IMR-90 (cell line): ENCODE results near the gene TTC1. TPM values are rescaled to one million over a fixed set of nuclear protein-coding genes. Genes with fewer than 3 reads are reported as not detected.
A peak's percentile ranks its signal among the peaks of the same experiment; 100 is the strongest.

Experiments
- ATAC-seq: fragments of 200-7000 bp; cut with Tn5 transposase; 2 replicates; pipeline ENCODE4 v1.9.1; 2020; ENCODE audit warnings: low read depth, mild to moderate bottlenecking, moderate library complexity
- BruUV-seq: library from RNA; stranded (reverse); fragments of 400-500 nt; replicated peaks from 2 replicates; lab custom pipeline; 2021; lab: Mats Ljungman, UMichigan
- CTCF ChIA-PET: fragments of 300-600 bp; formaldehyde crosslinking; extraction: SDS; loops from one replicate; lab custom pipeline; 2021; ENCODE audit warnings: antibody characterized with exemption; lab: Yijun Ruan, JAX
- POLR2A ChIA-PET: fragments of 300-600 bp; sonication (Branson Sonifier 250); formaldehyde crosslinking; loops from one replicate; lab custom pipeline; 2022; ENCODE audit warnings: antibody characterized with exemption; ENCODE audit not compliant: unreplicated experiment; lab: Charles Lee
- DNase-seq: peaks from one replicate; pipeline ENCODE4 v3.0.0; 2013
- H2AFZ ChIP-seq: replicated peaks from 2 replicates; pipeline ENCODE3; 2013; ENCODE audit warnings: low read length, mild to moderate bottlenecking; ENCODE audit not compliant: poor library complexity
- H2AK5ac ChIP-seq: 2 replicates; pipeline ENCODE4 v1.6.1; 2013; ENCODE audit warnings: low read depth, low read length, inconsistent platforms
- H2AK9ac ChIP-seq: replicated peaks from 2 replicates; pipeline ENCODE3; 2013; ENCODE audit warnings: mild to moderate bottlenecking, low read depth, low read length, moderate library complexity; ENCODE audit not compliant: poor library complexity
- H2BK120ac ChIP-seq: 2 replicates; pipeline ENCODE4 v1.6.1; 2013; ENCODE audit warnings: low read depth, low read length, inconsistent platforms
- H2BK15ac ChIP-seq: 3 replicates; pipeline ENCODE4 v1.6.1; 2013; ENCODE audit warnings: low read depth, low read length, inconsistent platforms
- H2BK20ac ChIP-seq: 2 replicates; pipeline ENCODE4 v1.6.1; 2013; ENCODE audit warnings: low read depth, mild to moderate bottlenecking, inconsistent platforms, low read length, moderate library complexity
- H2BK5ac ChIP-seq: 2 replicates; pipeline ENCODE4 v1.6.1; 2013; ENCODE audit warnings: mild to moderate bottlenecking, low read depth, low read length, inconsistent platforms; ENCODE audit not compliant: poor library complexity, severe bottlenecking
- H3K14ac ChIP-seq: replicated peaks from 2 replicates; pipeline ENCODE4 v1.6.1; 2013; ENCODE audit warnings: low read depth, low read length, inconsistent platforms
- H3K18ac ChIP-seq: 2 replicates; pipeline ENCODE4 v1.6.1; 2013; ENCODE audit warnings: low read depth, low read length, control low read depth
- H3K23ac ChIP-seq: 2 replicates; pipeline ENCODE4 v1.6.1; 2013; ENCODE audit warnings: low read depth, low read length, inconsistent platforms
- H3K27ac ChIP-seq: 2 replicates; pipeline ENCODE4 v1.5.1; 2013; ENCODE audit warnings: mild to moderate bottlenecking, control low read depth, low read length; ENCODE audit not compliant: insufficient read depth
- H3K27me3 ChIP-seq: 2 replicates; pipeline ENCODE4 v1.6.1; 2013; ENCODE audit warnings: low read length; ENCODE audit not compliant: control insufficient read depth, insufficient read depth
- H3K36me3 ChIP-seq: 2 replicates; pipeline ENCODE4 v1.6.1; 2013; ENCODE audit warnings: low read length, mixed read lengths; ENCODE audit not compliant: control insufficient read depth, insufficient read depth
- H3K4ac ChIP-seq: 2 replicates; pipeline ENCODE4 v1.6.1; 2013; ENCODE audit warnings: low read depth, low read length, inconsistent platforms
- H3K4me1 ChIP-seq: 2 replicates; pipeline ENCODE4 v1.6.1; 2013; ENCODE audit warnings: low read length, mixed read lengths; ENCODE audit not compliant: control insufficient read depth, insufficient read depth
- H3K4me2 ChIP-seq: 2 replicates; pipeline ENCODE4 v1.6.1; 2013; ENCODE audit warnings: low read depth, mild to moderate bottlenecking, control low read depth, low read length, moderate library complexity
- H3K4me3 ChIP-seq: 2 replicates; pipeline ENCODE4 v1.5.1; 2013; ENCODE audit warnings: low read depth, mild to moderate bottlenecking, control low read depth, low read length, moderate library complexity; ENCODE audit not compliant: insufficient read depth
- H3K56ac ChIP-seq: 2 replicates; pipeline ENCODE4 v1.6.1; 2013; ENCODE audit warnings: low read length, inconsistent platforms; ENCODE audit not compliant: insufficient read depth; ENCODE audit errors: extremely low read depth
- H3K79me1 ChIP-seq, 2 experiments: 2 replicates each; pipeline ENCODE4 v1.6.1; 2013; ENCODE audit warnings: low read length in 2 of 2, inconsistent platforms in 1 of 2, low read depth in 1 of 2
- H3K9ac ChIP-seq: 2 replicates; pipeline ENCODE4 v1.6.1; 2013; ENCODE audit warnings: low read depth, low read length, control low read depth
- H3K9me1 ChIP-seq: 2 replicates; pipeline ENCODE4 v1.6.1; 2013; ENCODE audit warnings: low read length, inconsistent platforms; ENCODE audit not compliant: insufficient read depth
- H3K9me3 ChIP-seq: 2 replicates; pipeline ENCODE4 v1.6.1; 2013; ENCODE audit warnings: low read length; ENCODE audit not compliant: control insufficient read depth, insufficient read depth
- H4K20me1 ChIP-seq: 2 replicates; pipeline ENCODE4 v1.6.1; 2013; ENCODE audit warnings: low read length, inconsistent platforms; ENCODE audit not compliant: insufficient read depth
- H4K5ac ChIP-seq: 2 replicates; pipeline ENCODE4 v1.6.1; 2013; ENCODE audit warnings: mild to moderate bottlenecking, low read depth, low read length, control low read depth
- H4K8ac ChIP-seq, 2 experiments: 2 replicates each; pipeline ENCODE4 v1.6.1; 2013; ENCODE audit warnings: low read depth in 2 of 2, low read length in 2 of 2, control low read depth in 1 of 2, inconsistent platforms in 1 of 2
- H4K91ac ChIP-seq: 2 replicates; pipeline ENCODE4 v1.6.1; 2013; ENCODE audit warnings: low read depth, low read length, inconsistent platforms; ENCODE audit not compliant: insufficient read depth
- BHLHE40 ChIP-seq: fragments of 150-350 bp; IDR thresholded peaks from 2 replicates; pipeline ENCODE4 v1.6.1; 2016; ENCODE audit warnings: mild to moderate bottlenecking, low read depth, low read length
- CEBPB ChIP-seq: IDR thresholded peaks from 2 replicates; pipeline ENCODE4 v1.6.1; 2012; ENCODE audit warnings: low read depth, low read length, improper control_type of control experiment
- CHD1 ChIP-seq: IDR thresholded peaks from 2 replicates; pipeline ENCODE4 v1.6.1; 2012; ENCODE audit warnings: low read depth, low read length, improper control_type of control experiment
- ELK1 ChIP-seq: fragments of 150-350 bp; IDR thresholded peaks from 2 replicates; pipeline ENCODE4 v1.6.1; 2016; ENCODE audit warnings: low read depth, mild to moderate bottlenecking, low read length, moderate library complexity, borderline replicate concordance
- FOS ChIP-seq: fragments of 150-350 bp; IDR thresholded peaks from 2 replicates; pipeline ENCODE4 v1.6.1; 2016; ENCODE audit warnings: low read depth, low read length
- MAFK ChIP-seq: IDR thresholded peaks from 2 replicates; pipeline ENCODE4 v1.6.1; 2012; ENCODE audit warnings: low read depth, low read length, improper control_type of control experiment
- NFE2L2 ChIP-seq: fragments of 150-350 bp; IDR thresholded peaks from 2 replicates; pipeline ENCODE4 v1.6.1; 2016; ENCODE audit warnings: low read depth, mild to moderate bottlenecking, low read length
- RAD21 ChIP-seq: IDR thresholded peaks from 2 replicates; pipeline ENCODE4 v1.6.1; 2012; ENCODE audit warnings: low read length, improper control_type of control experiment
- RCOR1 ChIP-seq: IDR thresholded peaks from 2 replicates; pipeline ENCODE4 v1.6.1; 2012; ENCODE audit warnings: mild to moderate bottlenecking, low read length, improper control_type of control experiment; ENCODE audit not compliant: insufficient replicate concordance
- RFX5 ChIP-seq: IDR thresholded peaks from 2 replicates; pipeline ENCODE4 v1.8.0; 2012; ENCODE audit warnings: low read depth, mild to moderate bottlenecking, low read length, moderate library complexity
- USF2 ChIP-seq: fragments of 150-350 bp; IDR thresholded peaks from 2 replicates; pipeline ENCODE4 v1.6.1; 2017; ENCODE audit warnings: mild to moderate bottlenecking, antibody characterized with exemption, low read length, low read depth
- dilution Hi-C: fragments of 300-500 bp; cut with HindIII; formaldehyde crosslinking; loops from one replicate; pipeline ENCODE4 v1.14.3; 2018; ENCODE audit warnings: low sequenced_read_pairs; ENCODE audit not compliant: unreplicated experiment
- in situ Hi-C: fragments of 300-500 bp; cut with MboI; formaldehyde crosslinking; loops from 3 replicates; pipeline ENCODE4 v1.14.3; 2019; ENCODE audit warnings: low sequenced_read_pairs, inconsistent platforms, mixed read lengths
- intact Hi-C: fragments of 100-400 bp; cut with micrococcal nuclease; formaldehyde crosslinking; loops from 2 replicates; pipeline ENCODE4 v1.10.0; 2022
- polyA plus RNA-seq, 3 experiments: library from polyadenylated mRNA; depleted of rRNA; stranded (reverse); fragments of >200 nt; gene quantifications; 2 replicates each; pipeline ENCODE4 v1.2.3, GENCODE V29; 2012; ENCODE audit warnings: low replicate concordance in 1 of 3
- total RNA-seq: library from RNA; depleted of rRNA; stranded (reverse); fragments of >200 nt; gene quantifications from 2 replicates; pipeline ENCODE4 v1.2.3, GENCODE V29; 2012
- TF ChIP-seq, protein P1 (sequence below): conservative IDR thresholded peaks from 2 replicates; pipeline ENCODE4 v1.5.1; 2012; ENCODE audit warnings: mild to moderate bottlenecking, low read depth, low read length, improper control_type of control experiment

Gene TTC1
- total and polyA plus RNA-seq, 2 of the 4 experiments (the other 2 are of a cell fraction) = 23.1 to 41.1 TPM

DNA sequence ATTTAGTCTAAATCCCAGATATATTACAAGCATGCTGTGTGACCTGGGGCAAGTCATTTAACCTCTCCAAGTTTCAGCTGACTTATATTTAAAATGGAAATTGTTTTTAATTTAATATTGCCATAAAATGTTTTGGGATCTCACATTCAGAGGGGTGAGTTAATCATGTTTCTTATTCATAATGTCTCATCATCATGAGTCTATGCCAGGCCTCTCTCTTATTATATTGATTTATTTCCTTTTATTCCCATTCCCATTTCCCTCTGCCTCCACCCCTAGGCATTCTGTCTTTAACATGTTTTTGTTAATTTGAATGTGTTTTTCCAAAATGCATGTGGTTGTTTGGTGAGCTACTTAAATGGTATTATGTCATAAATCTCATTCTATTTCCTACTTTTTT is 39.0 kb upstream of the TTC1 start:
- Histone ChIP-seq H2AK9ac (no peak overlapping the region), H3K9me1 (peaks cover 19% of the 10 kb centered on the region), H3K4me2 (no peak overlapping the region), H3K27me3 (no peaks in the 10 kb centered on the region), H3K4me1 (peaks cover 22% of the 10 kb centered on the region), H4K91ac (peak overlapping the region; percentile 90), H3K4ac (peak overlapping the region; percentile 92; the same call in 1 of the 2 replicates), H3K18ac (peak overlapping the region; percentile 98), H3K36me3 (no peaks in the 10 kb centered on the region), H2AFZ (no peak overlapping the region), H2BK15ac (peak overlapping the region; percentile 79; the same call in 2 of the 3 replicates), H3K9ac (no peak overlapping the region), H3K4me3 (no peak overlapping the region), H3K23ac (peak overlapping the region; percentile 86; the same call in 1 of the 2 replicates), H4K8ac (peak overlapping the region; percentile 87 to 96; a peak in 2 of 4 replicates), H3K56ac (no peak overlapping the region), H4K20me1 (no peaks in the 10 kb centered on the region), H3K79me1 (peaks cover 0 to 5% of the 10 kb centered on the region in 2 experiments; a peak in 2 of 4 replicates), H4K5ac (no peak overlapping the region), H2BK5ac (peak overlapping the region; percentile 89), H3K14ac (peak overlapping the region; percentile 93; the same call in 1 of the 2 replicates), H2BK120ac (peak overlapping the region; percentile 95), H2AK5ac (no peak overlapping the region; the same call in 1 of the 2 replicates), H2BK20ac (peak overlapping the region; percentile 84), H3K9me3 (no peaks in the 10 kb centered on the region), H3K27ac (no peak overlapping the region)
- ChIA-PET POLR2A (no interaction called here), CTCF (no interaction called here)
- in situ Hi-C loops = loop anchor here (10.0 to 25.0 kb wide), 2 partner anchors 525 to 808 kb away; no protein-coding TSS in a partner anchor
- ATAC-seq (no peak), DNase-seq (no peak)
- dilution Hi-C loops = no loop called here
- BruUV-seq = no TSS peak
- intact Hi-C loops = loop anchor here (5.0 to 10.0 kb wide), 5 partner anchors 205 to 805 kb away; partner anchors contain the start of genes IL12B and RNF145
- TF ChIP-seq NFE2L2 (no peak), CHD1 (no peak), RAD21 (no peak), RCOR1 (no peak), BHLHE40 (no peak), CEBPB (no peak), ELK1 (no peak), USF2 (no peak), RFX5 (no peak), MAFK (no peak), FOS (no peak)
- TF ChIP-seq, protein P1, sequence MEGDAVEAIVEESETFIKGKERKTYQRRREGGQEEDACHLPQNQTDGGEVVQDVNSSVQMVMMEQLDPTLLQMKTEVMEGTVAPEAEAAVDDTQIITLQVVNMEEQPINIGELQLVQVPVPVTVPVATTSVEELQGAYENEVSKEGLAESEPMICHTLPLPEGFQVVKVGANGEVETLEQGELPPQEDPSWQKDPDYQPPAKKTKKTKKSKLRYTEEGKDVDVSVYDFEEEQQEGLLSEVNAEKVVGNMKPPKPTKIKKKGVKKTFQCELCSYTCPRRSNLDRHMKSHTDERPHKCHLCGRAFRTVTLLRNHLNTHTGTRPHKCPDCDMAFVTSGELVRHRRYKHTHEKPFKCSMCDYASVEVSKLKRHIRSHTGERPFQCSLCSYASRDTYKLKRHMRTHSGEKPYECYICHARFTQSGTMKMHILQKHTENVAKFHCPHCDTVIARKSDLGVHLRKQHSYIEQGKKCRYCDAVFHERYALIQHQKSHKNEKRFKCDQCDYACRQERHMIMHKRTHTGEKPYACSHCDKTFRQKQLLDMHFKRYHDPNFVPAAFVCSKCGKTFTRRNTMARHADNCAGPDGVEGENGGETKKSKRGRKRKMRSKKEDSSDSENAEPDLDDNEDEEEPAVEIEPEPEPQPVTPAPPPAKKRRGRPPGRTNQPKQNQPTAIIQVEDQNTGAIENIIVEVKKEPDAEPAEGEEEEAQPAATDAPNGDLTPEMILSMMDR = no peak
